Smooth muscle cell (in vitro differentiated cells): Measurements from ENCODE around the gene DSCAML1. TPM values are rescaled to one million over a fixed set of nuclear protein-coding genes. Genes with fewer than 3 reads are reported as not detected.

Experiments
- DNase-seq: peaks from one replicate; lab custom pipeline; 2025; ENCODE audit not compliant: unreplicated experiment; lab: John Stamatoyannopoulos, UW
- H2AFZ ChIP-seq: fragments of 200-600 bp; sonication (generic); 2 replicates; pipeline ENCODE4 v1.6.0; 2016; ENCODE audit warnings: antibody characterized with exemption, low read depth, mild to moderate bottlenecking
- H3F3A ChIP-seq: fragments of 200-600 bp; sonication (generic); 2 replicates; pipeline ENCODE4 v1.6.0; 2017; ENCODE audit warnings: antibody characterized with exemption, low read depth
- H3K27ac ChIP-seq: fragments of 200-600 bp; sonication (generic); 2 replicates; pipeline ENCODE4 v1.5.1; 2016; ENCODE audit warnings: low read depth, mild to moderate bottlenecking
- H3K27me3 ChIP-seq: fragments of 200-600 bp; sonication (generic); 2 replicates; pipeline ENCODE4 v1.6.1; 2016; ENCODE audit warnings: low read depth, mild to moderate bottlenecking
- H3K36me3 ChIP-seq: fragments of 200-600 bp; sonication (generic); 2 replicates; pipeline ENCODE4 v1.5.1; 2016; ENCODE audit warnings: low read depth
- H3K4me1 ChIP-seq: fragments of 200-600 bp; sonication (generic); 2 replicates; pipeline ENCODE4 v1.5.1; 2016; ENCODE audit warnings: low read depth
- H3K4me2 ChIP-seq: fragments of 200-600 bp; sonication (generic); 2 replicates; pipeline ENCODE4 v1.6.0; 2016; ENCODE audit warnings: mild to moderate bottlenecking
- H3K4me3 ChIP-seq: fragments of 200-600 bp; sonication (generic); 2 replicates; pipeline ENCODE4 v1.5.1; 2016; ENCODE audit warnings: mild to moderate bottlenecking
- H3K79me2 ChIP-seq: fragments of 200-600 bp; sonication (generic); 2 replicates; pipeline ENCODE4 v1.6.0; 2016; ENCODE audit warnings: low read depth, mild to moderate bottlenecking
- H3K9ac ChIP-seq: fragments of 200-600 bp; sonication (generic); 2 replicates; pipeline ENCODE4 v1.6.0; 2016; ENCODE audit warnings: low read depth
- H3K9me3 ChIP-seq: fragments of 200-600 bp; sonication (generic); replicated peaks from 2 replicates; pipeline ENCODE4 v1.5.1; 2016; ENCODE audit warnings: low read depth
- H4K20me1 ChIP-seq: fragments of 200-600 bp; sonication (generic); 2 replicates; pipeline ENCODE4 v1.6.0; 2016; ENCODE audit warnings: low read depth
- WGBS: methylation state at CpG from one replicate; pipeline ENCODE4 v1.1.7; 2016; ENCODE audit warnings: low lambda C conversion rate; 5-methylcytosine and 5-hydroxymethylcytosine counted together
- polyA plus RNA-seq: library from polyadenylated mRNA; unstranded; fragments of >200 nt; fragmentation: Nextera tagmentation; extraction: Ambion mirVana; gene quantifications from 2 replicates; pipeline ENCODE4 v1.2.1, GENCODE V29; 2016
- total RNA-seq: library from RNA; depleted of rRNA; stranded (reverse); fragments of >200 nt; gene quantifications from 2 replicates; pipeline ENCODE4 v1.2.3, GENCODE V29; 2014
- TF ChIP-seq, protein P1 (sequence below): fragments of 200-600 bp; sonication (generic); IDR thresholded peaks from 2 replicates; pipeline ENCODE4 v1.5.1; 2017; ENCODE audit warnings: borderline replicate concordance, mild to moderate bottlenecking, antibody characterized with exemption; ENCODE audit not compliant: insufficient read depth, poor library complexity, severe bottlenecking

DSCAML1 gene
- total and polyA plus RNA-seq, 2 experiments from 2014 or later, result 0.22 TPM; not detected in 1

DNA sequence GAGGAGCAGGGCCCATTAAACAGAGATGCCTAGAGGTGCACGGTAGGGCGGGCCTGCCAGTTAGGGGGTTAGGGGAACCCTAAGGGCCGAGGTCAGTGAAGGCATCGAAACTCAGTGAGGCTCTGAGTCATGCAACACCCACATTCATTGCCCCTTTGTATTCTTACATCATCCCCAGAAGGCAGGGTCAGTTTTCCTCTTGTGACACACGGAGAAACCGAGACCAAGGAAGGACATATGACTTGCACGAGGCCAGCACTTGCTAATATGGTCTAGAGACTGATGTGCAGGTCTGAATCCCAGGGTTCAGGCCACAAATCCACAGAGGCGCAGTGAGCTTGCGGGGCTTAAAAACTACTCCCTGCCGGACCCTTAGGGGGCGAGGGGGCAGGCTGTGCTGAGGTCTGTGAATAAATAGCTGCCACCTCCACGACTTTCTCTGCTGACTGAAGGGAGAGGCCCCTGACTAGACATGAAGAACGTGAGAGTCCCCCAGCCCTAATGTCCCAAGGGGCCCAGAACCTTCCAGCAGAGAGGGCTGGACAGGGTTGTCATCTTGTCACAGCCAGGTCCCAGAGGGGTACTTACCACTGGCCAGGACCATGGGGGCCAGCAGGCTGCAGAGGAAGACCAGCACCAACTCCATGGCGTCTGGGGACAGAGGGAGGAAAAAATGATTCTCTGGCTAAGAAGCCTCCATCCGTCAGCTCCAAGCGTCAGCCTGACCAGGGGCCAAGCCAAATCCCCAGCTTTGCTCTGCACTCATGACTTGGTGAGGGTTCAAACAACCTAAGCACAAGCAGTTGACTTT is 45.3 kb upstream of the DSCAML1 start:
- no peaks in the 10 kb centered on the region for H3K9me3 ChIP-seq
- no peak overlapping the region for H3K4me2 ChIP-seq
- no peak overlapping the region for H3K4me3 ChIP-seq
- TF ChIP-seq, protein P1, sequence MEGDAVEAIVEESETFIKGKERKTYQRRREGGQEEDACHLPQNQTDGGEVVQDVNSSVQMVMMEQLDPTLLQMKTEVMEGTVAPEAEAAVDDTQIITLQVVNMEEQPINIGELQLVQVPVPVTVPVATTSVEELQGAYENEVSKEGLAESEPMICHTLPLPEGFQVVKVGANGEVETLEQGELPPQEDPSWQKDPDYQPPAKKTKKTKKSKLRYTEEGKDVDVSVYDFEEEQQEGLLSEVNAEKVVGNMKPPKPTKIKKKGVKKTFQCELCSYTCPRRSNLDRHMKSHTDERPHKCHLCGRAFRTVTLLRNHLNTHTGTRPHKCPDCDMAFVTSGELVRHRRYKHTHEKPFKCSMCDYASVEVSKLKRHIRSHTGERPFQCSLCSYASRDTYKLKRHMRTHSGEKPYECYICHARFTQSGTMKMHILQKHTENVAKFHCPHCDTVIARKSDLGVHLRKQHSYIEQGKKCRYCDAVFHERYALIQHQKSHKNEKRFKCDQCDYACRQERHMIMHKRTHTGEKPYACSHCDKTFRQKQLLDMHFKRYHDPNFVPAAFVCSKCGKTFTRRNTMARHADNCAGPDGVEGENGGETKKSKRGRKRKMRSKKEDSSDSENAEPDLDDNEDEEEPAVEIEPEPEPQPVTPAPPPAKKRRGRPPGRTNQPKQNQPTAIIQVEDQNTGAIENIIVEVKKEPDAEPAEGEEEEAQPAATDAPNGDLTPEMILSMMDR, result no peak
- no peak for DNase-seq
- no peak overlapping the region for H2AFZ ChIP-seq
- H3K79me2 ChIP-seq, result no peaks in the 10 kb centered on the region
- H3K27ac ChIP-seq, result no peak overlapping the region
- no peaks in the 10 kb centered on the region for H3K36me3 ChIP-seq
- 75% methylated on average over 16 of the region's 16 CpGs for WGBS
- H4K20me1 ChIP-seq, result no peaks in the 10 kb centered on the region
- no peak overlapping the region for H3K9ac ChIP-seq
- no peaks in the 10 kb centered on the region for H3F3A ChIP-seq
- no peaks in the 10 kb centered on the region for H3K4me1 ChIP-seq
- no peaks in the 10 kb centered on the region for H3K27me3 ChIP-seq

DNA sequence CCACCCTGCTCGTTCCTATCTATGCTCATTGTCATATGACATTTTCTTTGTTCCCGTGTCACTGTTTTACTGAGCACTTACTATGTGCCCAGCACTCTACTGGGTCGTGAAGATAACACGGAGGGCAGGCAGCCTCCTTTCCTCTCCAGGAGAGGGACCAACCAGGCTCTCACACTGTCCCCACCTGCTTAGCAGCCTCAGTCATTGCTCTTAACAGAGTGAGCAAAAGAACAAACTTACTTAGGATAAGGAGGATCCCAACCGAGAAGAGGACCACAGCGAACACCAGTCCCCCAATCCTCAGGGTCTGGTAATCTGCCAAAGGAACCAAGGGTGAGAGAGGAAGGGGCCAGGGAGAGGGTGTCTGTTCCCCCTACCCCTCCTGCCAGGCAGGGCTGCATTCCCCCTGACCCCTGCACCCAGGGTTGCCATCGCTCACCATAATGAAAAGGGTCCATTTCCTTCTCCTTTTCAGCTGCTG is 44.6 kb upstream of the DSCAML1 start:
- no peak overlapping the region for H3K4me2 ChIP-seq
- H3K27me3 ChIP-seq, result no peaks in the 10 kb centered on the region
- H3K4me3 ChIP-seq, result no peak overlapping the region
- 94% methylated on average over 7 of the region's 7 CpGs for WGBS
- H3K9me3 ChIP-seq, result no peaks in the 10 kb centered on the region
- H3K27ac ChIP-seq, result no peak overlapping the region
- TF ChIP-seq, protein P1, result no peak
- no peaks in the 10 kb centered on the region for H3K79me2 ChIP-seq
- no peak for DNase-seq
- H4K20me1 ChIP-seq, result no peaks in the 10 kb centered on the region
- no peaks in the 10 kb centered on the region for H3K36me3 ChIP-seq
- no peak overlapping the region for H2AFZ ChIP-seq
- no peaks in the 10 kb centered on the region for H3F3A ChIP-seq
- no peaks in the 10 kb centered on the region for H3K4me1 ChIP-seq
- no peak overlapping the region for H3K9ac ChIP-seq

DNA sequence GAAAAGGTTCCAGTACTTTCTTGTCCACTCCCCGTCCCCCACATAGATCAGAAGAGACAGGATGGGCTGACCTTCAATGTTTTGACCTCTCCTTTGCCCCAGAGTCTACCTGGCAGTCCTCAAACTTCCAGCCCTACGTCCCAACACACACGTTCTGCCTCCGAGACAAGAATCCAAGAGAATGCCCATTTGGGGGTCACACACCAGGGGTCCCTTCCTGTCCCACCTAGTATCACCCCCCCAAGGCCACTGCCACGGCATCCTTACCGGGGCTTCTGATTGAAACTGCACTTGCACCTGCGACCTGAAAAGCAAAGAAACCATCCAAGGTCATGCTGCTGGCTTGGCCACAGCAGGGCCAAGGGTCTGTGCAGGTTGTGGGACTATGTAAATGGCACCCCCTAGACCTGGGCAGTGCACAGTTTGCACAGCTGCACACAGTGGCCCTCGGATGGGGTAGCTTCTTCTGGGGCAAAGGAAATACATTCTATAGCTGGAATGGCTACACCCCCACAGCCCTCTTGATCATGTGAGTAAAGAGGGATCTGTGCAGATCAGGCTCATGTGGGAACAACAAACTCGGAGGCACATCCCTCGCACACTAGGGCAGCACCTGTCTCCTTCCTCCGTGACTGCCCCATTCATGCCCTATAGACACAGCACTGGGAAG is 44.0 kb upstream of the DSCAML1 start:
- WGBS, result 93% methylated on average over 11 of the region's 11 CpGs
- Histone ChIP-seq H3K27me3 (no peaks in the 10 kb centered on the region), H3F3A (no peaks in the 10 kb centered on the region), H3K9ac (no peak overlapping the region), H3K27ac (no peak overlapping the region), H2AFZ (no peak overlapping the region), H3K4me1 (no peaks in the 10 kb centered on the region), H4K20me1 (no peaks in the 10 kb centered on the region), H3K79me2 (no peaks in the 10 kb centered on the region), H3K36me3 (no peaks in the 10 kb centered on the region), H3K9me3 (no peaks in the 10 kb centered on the region), H3K4me2 (no peak overlapping the region), H3K4me3 (no peak overlapping the region)
- TF ChIP-seq, protein P1, result no peak
- DNase-seq, result no peak
